Anterior cingulate cortex (tissue), 58 donors: ENCODE measurements around the gene RAVER2.
A peak's percentile ranks its signal among the peaks of the same experiment; 100 is the strongest.

Source experiments
- DNase-seq, 58 donors: peaks; one replicate each; lab custom pipeline; 2025; lab: John Stamatoyannopoulos, UW

Gene RAVER2

DNA sequence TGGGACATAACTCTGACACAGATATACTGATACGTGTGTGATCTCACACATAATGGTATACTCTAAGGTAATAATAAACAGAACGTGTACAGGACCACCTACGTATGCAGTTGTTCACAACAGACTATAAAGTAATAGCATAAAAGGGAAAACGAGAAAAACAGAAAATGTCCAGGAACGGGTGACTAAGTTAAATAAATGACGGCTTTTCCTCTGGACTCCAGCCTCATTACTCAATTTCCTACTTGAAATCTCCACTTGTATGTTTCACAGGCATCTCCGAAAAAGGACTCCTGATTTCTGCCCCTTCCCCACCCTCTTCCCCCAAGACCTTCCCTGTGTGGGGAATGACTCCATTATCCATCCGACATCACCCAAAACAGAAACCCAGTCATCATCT, 126.4 kb downstream of the RAVER2 start:
- no peak for DNase-seq

DNA sequence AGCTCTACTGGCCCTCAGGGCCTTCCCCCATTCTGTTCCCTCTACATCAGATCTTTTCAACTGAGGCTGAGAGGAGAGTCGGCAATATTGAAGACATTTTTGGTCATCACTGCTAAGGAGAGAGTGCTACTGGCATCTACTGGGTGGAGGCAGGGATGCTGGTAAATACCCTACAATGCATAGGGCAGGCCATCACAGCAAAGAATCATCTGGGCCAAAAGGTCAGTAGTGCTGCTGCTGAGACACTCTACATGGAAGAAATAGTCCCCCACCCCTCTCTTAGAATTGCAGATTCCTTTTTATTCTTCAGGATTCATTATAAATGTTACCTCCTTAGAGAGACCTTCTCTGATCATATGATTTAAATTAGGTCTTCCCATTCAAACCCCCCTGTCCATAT, 127.2 kb downstream of the RAVER2 start:
- no peak for DNase-seq

DNA sequence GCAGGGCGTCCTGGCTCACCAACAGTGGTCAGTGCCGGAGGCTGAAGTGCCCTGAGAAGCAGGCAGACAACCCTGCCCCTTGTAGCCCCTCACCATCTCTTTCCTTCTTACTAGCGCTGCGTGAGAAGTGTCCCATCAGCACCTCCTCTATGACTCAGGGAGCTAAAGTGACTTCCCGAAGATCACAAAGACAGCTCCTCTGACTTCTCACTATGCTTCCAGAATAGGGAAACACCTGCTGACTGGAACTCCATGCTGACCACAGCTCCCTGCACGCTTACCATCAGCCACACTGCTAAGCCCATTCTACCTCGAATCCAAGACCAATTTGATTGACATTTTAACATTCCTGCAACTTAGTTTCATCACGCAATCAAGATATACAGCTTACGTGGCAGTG, 128.7 kb downstream of the RAVER2 start:
- no peak for DNase-seq

- no peak for DNase-seq
These were observed 129.8 kb downstream of the RAVER2 start for GRCh38 chr1:64874666-64875065.

DNA sequence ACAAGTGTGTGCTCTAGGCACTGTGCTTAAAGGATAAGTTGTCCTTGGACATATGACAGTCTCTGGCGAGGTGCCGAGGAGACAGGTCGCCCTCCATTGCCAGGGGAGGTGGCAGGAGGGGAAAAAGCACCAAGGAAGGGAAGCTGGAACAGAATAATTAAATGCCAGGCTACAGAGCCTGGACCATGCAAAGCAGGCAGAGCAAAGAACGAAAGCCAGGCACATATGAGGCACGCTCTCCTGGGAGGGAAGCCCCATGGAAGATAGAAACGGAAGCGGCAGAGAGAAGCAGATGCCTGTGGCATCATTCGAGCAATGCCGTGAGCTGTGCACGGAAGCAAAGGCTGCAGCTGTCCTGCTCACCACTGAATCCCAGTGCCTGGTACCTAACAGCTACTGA, 130.2 kb downstream of the RAVER2 start:
- DNase-seq: no peak

DNA sequence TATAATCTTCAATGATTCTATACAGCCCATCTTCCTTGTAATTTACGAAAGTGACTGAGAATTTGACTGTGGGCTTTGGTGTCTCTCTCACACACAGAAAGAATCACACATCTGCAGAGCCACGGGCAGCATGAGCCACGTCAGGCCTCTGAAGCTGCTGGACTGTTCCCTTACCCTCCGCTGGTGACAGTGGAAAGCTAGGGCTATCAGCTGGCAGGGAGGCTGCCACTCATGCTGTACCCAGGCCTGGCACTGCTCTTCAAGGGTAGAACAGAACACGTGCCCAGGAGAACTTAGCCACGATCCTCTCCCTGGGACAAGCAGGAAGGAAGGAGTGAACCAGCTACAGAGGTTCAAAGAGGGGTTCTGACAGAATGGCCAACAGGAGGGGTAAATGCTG, 130.7 kb downstream of the RAVER2 start:
- peak in 1 of 58 donors; percentile 8 for DNase-seq

GRCh38 chr1:64877151-64877550, 132.3 kb downstream of the RAVER2 start:
- DNase-seq: no peak

DNA sequence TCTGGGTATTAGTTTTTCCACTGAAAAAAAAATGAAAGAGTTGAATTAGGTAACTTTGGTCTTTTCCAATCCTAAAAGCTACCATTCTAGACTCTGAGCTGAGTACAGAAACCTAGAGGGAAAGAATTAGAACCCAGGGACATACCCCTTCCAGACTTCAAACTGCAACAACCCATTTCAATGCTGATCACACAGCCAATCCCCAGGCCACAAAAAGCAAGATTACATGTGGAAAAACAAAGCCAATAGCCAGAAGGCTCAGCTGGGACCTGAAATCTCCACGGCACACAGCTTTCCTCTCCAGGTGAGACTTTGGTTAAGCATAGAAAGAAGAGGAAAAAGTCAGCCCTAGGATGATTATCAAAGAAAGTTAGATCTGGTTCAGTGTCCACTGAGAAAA, 132.7 kb downstream of the RAVER2 start:
- no peak for DNase-seq

GRCh38 chr1:64878090-64878489, 133.2 kb downstream of the RAVER2 start:
- no peak for DNase-seq

DNA sequence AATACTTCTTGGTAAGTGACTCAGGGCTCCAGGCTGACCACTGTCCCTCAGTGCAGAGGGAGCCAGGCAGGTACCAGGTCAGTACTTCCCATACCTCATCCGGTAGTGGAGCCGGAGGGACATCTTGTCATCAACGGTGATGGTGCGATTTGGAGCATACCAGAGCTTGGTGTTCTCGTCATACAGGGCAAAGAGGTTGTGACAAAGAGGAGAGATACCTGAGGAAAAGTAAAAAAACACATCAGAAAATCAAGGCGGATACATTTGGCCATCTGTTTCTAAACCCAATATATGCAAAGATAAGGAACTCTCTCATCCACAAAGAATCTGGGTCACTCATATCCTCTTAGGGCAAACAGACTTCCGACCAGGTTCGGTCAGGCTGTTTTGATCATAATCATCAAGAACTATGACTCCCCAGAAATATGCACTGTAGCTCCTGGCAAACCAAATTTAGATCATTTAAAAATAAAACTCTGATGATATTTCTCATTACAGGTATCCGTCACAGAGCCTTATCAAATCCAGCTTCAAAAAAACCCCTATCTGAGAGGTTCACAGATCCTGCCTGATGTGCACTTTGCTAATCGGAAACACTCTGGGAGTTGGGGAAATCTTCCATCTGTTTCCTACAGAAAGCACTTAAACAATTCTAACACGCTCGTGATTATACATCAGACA, 134.2 kb downstream of the RAVER2 start:
- no peak for DNase-seq

DNA sequence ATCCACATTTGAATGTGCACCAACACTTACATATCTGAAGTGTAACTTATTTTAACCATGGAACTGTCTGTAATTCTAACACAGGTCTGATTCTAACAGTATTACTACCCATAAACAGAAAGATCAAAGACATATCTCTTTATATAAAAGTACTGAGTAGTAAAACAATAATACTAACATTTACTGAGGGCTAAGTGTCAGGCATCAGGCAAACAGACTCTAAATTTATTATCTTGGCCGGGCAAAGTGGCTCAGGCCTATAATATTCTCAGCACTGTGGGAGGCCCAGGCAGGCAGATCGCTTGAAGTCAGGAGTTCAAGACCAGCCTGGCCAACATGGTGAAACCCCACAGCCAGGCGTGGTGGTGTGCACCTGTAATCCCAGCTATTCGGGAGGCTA, 135.6 kb downstream of the RAVER2 start:
- DNase-seq: no peak

DNA sequence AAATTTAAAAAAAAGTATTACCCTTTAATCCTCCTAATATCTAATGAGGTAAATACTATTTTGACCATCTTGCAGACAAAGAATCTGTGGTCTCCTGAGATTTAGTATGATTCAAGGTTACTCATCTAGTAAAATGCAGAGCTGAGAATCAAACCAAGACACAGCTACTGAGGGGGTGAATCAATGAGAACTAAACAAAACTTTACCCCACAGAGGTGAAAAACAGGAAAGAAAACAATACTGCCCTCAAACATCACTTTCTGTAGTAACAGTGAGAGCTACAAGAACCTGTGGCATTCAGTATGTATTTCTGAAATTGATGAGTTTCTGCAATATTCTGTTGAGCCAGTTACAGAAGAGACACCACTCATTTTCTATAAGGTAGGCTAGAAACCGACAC, 136.4 kb downstream of the RAVER2 start:
- DNase-seq: no peak
